Measurements from ENCODE around the gene PANK2.
"Not testable (repeated sequence)": the region's sequence is repeated elsewhere in the genome, so short reads cannot be mapped to it uniquely, and the experiment has no call there.

The PANK2 gene

DNA sequence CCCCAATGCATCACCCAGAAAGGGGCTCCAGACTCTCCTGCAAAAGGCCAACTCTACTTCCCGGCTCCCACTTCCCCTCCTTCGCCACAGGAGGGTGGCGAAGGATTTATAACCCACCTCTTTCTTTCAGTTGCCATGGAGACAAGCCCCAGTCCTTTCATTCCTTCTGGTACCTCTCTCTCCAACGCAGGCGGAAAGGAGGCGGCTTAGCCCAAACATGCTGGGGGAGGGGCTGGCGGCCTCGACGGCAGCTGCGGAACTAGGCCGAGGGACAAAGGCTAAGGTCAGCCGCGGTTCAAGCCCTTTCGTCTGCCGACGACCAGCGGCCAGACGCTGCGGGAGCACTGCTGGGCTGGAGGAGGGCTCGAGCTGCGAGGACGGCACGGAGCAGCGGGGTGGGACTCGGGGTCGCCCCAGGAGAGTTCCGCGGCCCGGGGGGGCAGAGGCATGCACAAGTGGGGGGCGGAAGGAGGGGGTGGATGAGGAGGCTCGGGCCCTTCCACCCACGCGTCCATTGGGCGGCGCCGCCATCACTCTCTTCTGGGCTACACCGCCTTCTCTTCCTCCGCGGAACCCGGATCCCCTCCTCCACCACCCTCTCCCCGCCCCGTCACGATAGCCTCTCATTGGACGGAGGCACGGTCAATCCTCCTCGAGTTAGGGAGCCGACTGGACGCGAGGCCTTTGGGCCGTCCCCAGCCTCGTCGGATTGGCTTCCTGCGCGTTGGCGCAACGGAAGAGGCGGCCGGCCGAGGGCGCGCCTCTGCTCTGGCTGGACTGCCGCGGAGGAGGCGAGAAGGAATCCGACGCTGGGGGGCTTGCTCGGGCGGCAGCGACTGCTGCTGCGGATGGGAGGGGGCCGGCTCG is at the start of gene PANK2:
PANK2 (plus strand) TSS at position 766 of the 867 bp plus-strand sequence.
- DNase-seq, result peak; percentile 100

- DNase-seq, result not testable (repeated sequence)
Observed at GRCh38 chr20:3840201-3840600, 49.0 kb upstream of the PANK2 start.

DNA sequence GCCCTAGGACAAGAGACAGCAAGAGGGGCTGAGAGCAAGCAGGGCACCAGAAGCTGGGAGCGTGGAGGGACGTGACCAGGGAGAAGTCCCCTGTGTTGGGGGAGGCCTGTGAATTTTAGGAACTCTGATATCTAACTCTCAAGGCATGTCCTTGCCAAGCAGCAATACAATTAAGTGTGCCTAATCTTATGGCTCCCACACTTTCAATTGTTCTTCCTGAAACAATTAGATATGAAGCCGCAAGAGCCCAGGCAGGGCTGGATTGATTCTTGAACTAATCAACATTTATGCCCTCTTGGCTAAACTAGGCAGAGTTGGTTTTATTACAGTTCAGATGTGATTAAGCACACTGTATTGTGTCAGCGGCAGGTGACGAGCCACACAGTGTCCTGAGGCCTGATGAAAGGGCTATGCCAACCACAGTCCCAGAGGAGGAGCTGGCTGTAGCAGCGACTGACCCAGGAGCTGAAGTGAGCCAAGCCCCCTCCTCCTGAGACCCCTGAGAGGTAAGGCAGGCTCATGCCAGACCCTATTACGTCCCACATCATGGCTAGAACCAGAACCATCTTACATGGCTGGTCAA is 46.7 kb upstream of the PANK2 start:
- no peak for DNase-seq

DNA sequence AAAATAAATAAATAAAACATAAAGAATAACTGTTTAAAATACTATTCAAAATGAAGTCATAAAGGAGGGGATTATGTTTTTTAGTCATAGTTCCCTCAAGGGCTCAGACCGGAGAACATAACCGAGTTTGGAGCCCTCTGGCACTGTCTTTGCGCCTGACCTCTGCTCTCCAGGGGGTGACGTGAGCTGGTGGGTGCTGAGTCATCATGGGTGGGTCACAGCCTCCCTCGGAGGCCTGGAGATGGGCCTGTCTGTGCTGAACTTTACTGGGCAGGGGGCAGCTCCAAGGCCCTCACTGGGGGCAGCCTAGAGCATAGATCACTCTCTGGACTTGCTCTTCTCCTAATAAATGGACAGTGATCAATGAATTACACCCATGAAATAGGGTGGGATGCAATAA is 45.7 kb upstream of the PANK2 start:
- no peak for DNase-seq

GRCh38 chr20:3843990-3844619 is 45.1 kb upstream of the PANK2 start:
- DNase-seq, result not testable (repeated sequence)

- no peak for DNase-seq
Observed at GRCh38 chr20:3846378-3846739, 42.8 kb upstream of the PANK2 start.

GRCh38 chr20:3846740-3847428 is 42.3 kb upstream of the PANK2 start, which contains the start of gene MAVS:
Gene MAVS, plus strand, starts transcription at chr20:3846834. Its CDS starts 7,791 bp downstream, at chr20:3854625.
- peak; percentile 93 for DNase-seq

- DNase-seq, result no peak
Observed at GRCh38 chr20:3847429-3847940, 41.7 kb upstream of the PANK2 start.

DNA sequence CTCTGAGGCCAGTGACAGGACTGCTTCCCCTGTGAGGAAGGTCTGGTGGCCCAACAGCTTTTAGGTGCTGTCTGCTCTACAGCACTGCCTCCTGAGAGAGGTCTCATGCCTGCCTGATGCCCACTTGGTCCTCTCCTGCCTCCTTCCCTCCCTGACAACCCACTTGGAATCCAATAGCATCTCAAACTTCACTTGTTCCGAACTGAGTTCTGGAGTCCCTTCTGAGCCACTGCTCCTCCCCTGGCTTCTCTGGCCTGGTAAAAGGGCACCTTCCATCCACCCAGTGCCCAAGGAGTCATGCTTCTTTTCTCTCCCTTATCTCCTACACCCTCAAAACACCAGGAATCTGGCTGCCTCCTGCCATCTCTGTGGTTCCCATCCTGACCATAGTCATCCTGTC is 40.6 kb upstream of the PANK2 start:
- no peak for DNase-seq

DNA sequence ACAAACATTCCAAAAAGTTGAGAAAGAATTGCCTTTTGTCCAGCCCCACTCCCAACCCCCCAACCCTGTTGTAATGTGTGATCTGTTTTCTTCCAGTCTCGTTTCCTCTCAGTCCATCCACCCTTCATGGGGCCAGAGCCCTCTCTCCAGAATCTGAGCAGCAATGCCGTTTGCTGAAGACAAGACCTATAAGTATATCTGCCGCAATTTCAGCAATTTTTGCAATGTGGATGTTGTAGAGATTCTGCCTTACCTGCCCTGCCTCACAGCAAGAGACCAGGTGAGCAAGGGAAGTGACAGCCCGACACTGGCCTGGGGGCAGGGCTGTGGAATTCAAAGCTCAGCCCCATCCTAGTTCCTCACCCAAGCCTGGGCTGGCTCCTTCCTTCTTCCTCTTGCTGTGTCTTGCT is 34.7 kb upstream of the PANK2 start:
- DNase-seq, result no peak

GRCh38 chr20:3857405-3857804 is 31.8 kb upstream of the PANK2 start:
- DNase-seq, result no peak

GRCh38 chr20:3858689-3859088 is 30.5 kb upstream of the PANK2 start:
- DNase-seq, result no peak

- DNase-seq, result no peak
Observed at GRCh38 chr20:3861191-3861590, 28.0 kb upstream of the PANK2 start.

DNA sequence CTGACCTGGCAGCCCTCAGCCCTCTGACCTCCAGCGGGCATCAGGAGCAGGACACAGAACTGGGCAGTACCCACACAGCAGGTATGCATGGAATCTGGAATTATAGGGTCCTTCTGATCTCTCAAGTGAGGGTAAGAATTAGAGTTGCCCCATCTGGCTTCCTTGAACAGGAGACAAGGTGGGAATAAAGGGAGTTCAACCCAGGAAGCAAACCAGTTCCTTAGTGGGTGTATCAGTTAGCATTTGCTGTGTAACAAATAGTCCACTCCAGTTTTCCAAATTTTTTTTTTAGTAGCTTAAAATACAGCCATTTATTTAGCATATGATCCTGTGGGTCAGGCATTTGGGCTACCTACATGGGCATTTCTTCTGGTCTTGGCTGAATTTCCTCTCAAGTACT is 26.9 kb upstream of the PANK2 start:
- DNase-seq, result no peak

- no peak for DNase-seq
Observed at GRCh38 chr20:3863317-3863716, 25.9 kb upstream of the PANK2 start.

DNA sequence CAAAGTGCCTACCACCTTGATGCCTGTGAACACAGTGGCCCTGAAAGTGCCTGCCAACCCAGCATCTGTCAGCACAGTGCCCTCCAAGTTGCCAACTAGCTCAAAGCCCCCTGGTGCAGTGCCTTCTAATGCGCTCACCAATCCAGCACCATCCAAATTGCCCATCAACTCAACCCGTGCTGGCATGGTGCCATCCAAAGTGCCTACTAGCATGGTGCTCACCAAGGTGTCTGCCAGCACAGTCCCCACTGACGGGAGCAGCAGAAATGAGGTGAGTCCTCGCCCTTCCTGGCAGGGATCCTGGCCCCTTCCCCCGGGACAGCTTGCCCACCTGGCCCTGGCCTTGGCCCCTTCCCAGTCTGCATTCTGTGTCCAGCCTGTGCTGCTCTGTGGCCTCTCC is 24.7 kb upstream of the PANK2 start:
- DNase-seq, result no peak

DNA sequence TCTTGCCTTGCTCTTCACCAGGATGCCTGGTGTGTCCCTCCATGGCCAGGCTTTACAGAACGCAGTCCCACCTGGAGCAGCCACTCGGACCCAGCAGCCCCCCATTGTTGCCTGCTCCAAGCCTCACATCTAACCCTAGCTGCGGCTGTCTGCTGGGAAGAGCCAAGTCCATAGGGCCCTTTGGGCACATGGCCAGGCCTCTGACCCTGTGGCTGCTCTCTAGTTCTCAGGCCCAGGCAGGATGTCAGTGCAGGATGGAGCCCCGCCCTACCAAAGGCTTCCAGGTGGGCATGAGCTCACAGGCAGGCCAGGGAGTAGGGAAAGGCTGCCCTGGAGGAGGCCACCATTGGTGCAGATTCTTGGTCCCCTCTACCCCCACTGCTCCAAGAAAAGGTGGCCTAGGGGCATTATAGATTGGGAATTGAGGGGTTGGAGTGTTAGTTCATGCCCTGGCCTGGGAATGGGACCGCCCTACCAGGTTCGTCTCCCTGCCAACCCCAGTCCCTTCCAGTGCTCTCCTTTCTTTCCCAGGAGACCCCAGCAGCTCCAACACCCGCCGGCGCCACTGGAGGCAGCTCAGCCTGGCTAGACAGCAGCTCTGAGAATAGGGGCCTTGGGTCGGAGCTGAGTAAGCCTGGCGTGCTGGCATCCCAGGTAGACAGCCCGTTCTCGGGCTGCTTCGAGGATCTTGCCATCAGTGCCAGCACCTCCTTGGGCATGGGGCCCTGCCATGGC is 23.9 kb upstream of the PANK2 start:
- no peak for DNase-seq

- no peak for DNase-seq
Observed at GRCh38 chr20:3865887-3866407, 23.2 kb upstream of the PANK2 start.

DNA sequence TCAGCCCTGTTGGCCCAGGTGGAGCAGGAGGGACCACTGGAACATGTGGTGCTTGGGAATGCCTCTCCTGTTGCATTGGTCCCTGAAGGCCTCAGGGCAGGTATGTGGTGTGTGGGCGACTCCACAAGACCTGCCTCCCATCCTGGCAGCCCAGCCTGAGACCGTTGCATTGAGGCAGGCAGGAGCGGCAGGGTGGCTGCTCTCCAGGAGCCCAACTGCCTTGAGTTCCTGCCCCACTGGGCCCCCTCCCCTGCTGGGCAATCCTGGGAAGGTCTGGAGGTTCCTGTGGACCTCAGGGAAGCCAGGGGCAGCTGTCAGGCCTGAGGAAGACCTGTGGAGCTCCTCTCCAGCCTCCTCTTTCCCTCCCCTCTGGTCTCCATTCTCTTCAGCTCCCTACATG is 22.7 kb upstream of the PANK2 start:
- DNase-seq, result no peak

DNA sequence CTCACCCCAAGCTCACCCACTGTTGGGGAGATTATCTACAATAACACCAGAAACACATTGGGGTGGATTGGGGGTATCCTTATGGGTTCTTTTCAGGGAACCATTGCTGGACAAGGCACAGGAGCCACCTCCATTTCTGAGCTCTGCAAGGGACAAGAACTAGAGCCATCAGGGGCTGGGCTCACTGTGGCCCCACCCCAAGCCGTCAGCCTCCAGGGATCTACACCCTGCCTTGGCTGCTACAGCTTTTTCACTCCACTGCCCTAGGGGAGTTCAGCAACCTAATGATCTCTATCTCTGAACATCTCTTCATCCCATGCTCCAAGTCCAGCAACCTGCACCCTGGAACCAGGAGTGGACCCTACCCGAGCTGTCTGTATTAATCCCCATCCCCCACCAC is 21.4 kb upstream of the PANK2 start:
- no peak for DNase-seq

DNA sequence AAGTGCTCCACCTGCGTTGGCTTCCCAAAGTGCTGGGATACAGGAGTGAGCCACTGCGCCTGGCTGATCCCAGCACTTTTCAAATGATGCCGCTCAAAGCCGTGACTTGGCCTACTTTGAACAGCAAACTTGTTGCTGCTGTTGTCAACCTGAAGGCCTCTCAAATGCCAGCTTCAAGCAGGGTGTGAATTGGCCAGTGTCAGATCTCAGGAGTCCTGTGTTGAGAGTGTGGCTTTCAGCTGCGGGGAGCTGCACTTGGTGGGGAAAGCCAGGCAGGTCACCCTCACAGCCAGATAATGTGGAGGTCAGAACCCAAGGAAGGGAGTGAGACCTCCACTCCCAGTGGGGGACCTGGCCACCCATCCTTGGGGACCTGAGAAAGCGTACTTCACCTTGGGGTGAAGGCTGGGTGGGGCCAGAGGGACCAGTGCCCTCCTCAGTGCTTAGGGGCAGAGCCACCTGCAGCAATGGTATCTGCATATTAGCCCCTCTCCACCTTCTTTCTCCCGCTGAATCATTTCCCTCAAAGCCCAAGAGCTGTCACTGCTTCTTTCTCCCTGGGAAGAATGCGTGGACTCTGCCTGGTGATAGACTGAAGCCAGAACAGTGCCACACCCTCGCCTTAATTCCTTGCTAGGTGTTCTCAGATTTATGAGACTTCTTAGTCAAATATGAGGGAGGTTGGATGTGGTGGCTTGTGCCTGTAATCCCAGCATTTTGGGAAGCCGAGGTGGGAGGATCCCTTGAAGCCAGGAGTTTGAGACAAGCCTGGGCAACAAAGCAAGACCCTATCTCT is 19.1 kb upstream of the PANK2 start:
- DNase-seq, result no peak

Measured in DMS53 (cell line).